ENCODE measurements around the gene PSMC3. TPM values are rescaled to one million over a fixed set of nuclear protein-coding genes. Genes with fewer than 3 reads are reported as not detected.

PSMC3 gene
- total and polyA plus RNA-seq, 2 donors (not counting 1 experiment from before 2014, with no cell fraction given) = 36.7 to 62.7 TPM

DNA sequence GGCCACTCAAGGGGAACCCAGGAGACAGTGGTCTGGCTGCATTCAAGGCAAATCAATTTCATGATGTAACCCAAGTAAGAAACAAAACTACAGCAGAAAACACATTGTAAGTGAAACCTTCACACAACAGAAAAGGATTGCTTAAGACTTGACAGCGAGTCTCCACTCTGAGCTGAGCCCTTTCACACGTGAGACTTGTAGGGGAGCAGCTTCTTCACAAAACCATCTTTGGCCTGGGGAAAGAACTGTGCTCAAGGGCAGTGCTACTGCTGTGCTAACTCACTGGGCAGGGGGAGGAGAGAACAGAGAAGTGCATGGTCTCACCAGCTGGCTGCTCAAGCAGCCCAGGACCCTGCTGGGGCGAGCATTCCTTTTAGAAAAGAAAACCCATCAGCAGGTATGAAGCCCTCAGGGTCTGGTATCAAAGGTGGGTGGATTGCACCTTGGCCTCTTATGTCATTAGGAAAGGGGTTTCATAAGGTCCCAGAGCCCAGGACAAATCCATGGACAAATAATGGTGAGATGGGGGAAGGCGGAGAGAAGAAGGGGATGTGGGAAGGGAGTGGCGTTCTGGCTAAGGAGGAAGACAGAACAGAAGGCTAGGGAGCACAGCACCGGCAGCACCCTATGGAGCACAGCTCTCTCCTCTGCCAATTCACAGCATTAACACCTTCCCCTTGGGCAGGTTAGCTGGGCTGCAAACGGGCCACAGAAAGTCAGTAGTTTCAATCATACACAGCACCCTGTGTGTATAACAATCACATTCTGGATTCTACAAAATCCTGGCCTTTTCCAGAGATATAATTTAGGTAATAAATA lies 43.3 kb upstream of the PSMC3 start:
- Histone ChIP-seq H3K27ac (ENCODE audit: low read length in 2 of 2) (no peak overlapping the region), H2AFZ (ENCODE audit: insufficient read depth, low read depth, low read length, poor library complexity, severe bottlenecking) (no peak overlapping the region), H3K79me2 (ENCODE audit: control insufficient read depth, insufficient read depth, low read length) (peaks cover 18% of the 10 kb centered on the region), H3K4me3 (ENCODE audit: control extremely low read depth in 1 of 5, extremely low read depth in 1 of 5, insufficient read depth in 1 of 5, low read depth in 2 of 5, low read length in 4 of 5) (no peak overlapping the region), H3K4me2 (replicated peaks; ENCODE audit: low read depth, low read length, poor library complexity, severe bottlenecking) (no peak overlapping the region), H4K20me1 (ENCODE audit: control insufficient read depth, insufficient read depth, low read length, poor library complexity, severe bottlenecking) (peaks cover 26% of the 10 kb centered on the region), H3K27me3 (replicated peaks in 1 of 4; ENCODE audit: control extremely low read depth in 1 of 4, control insufficient read depth in 3 of 4, insufficient read depth in 4 of 4, low read length in 3 of 4) (no peaks in the 10 kb centered on the region), H3K9me3 (ENCODE audit: control extremely low read depth in 1 of 3, control insufficient read depth in 2 of 3, insufficient read depth in 1 of 3, low read length in 2 of 3) (no peaks in the 10 kb centered on the region), H3K4me1 (ENCODE audit: control insufficient read depth in 2 of 2, insufficient read depth in 2 of 2, low read length in 2 of 2) (no peaks in the 10 kb centered on the region), H3K9ac (ENCODE audit: low read length) (no peak overlapping the region), H3K36me3 (replicated peaks in 1 of 2; ENCODE audit: control extremely low read depth in 1 of 2, control insufficient read depth in 1 of 2, extremely low read depth in 1 of 2, insufficient read depth in 2 of 2, low read length in 1 of 2) (peaks cover 8 to 85% of the 10 kb centered on the region in 2 experiments)
- TF ChIP-seq EZH2 (IDR thresholded peaks at IDR 0.05; ENCODE audit: borderline replicate concordance, insufficient read depth, low read depth, low read length, poor library complexity, severe bottlenecking) = no peak
- no peak for TF ChIP-seq CTCF (IDR thresholded peaks at IDR 0.05)
- intact Hi-C loops (cut with micrococcal nuclease) = no loop called here
- Mint-ChIP-seq H3K27ac (no peak overlapping the region), H3K27me3 (no peaks in the 10 kb centered on the region), H3K4me3 (no peak overlapping the region), H3K9me3 (ENCODE audit: insufficient read depth) (no peaks in the 10 kb centered on the region), H3K4me1 (no peaks in the 10 kb centered on the region)
- CTCF ChIA-PET = interaction anchor here (1.1 to 1.4 kb wide), 2 partner anchors 28 to 82 kb away, joined by 3 read pairs; no protein-coding TSS in a partner anchor
- no peak for ATAC-seq (ENCODE audit: low read depth)
- no peak for DNase-seq
- WGBS (ENCODE audit: insufficient coverage) = 86% methylated on average over 1 of the region's 7 CpGs
- POLR2A ChIA-PET = no interaction called here

- H3K9ac ChIP-seq (ENCODE audit: low read length) = no peak overlapping the region
- H4K20me1 ChIP-seq (ENCODE audit: control insufficient read depth, insufficient read depth, low read length, poor library complexity, severe bottlenecking) = peaks cover 26% of the 10 kb centered on the region
- Mint-ChIP-seq H3K27me3 (no peaks in the 10 kb centered on the region), H3K4me3 (no peak overlapping the region), H3K9me3 (ENCODE audit: insufficient read depth) (no peaks in the 10 kb centered on the region), H3K4me1 (no peaks in the 10 kb centered on the region), H3K27ac (no peak overlapping the region)
- CTCF ChIA-PET = no interaction called here
- H3K4me3 ChIP-seq (ENCODE audit: control extremely low read depth in 1 of 5, extremely low read depth in 1 of 5, insufficient read depth in 1 of 5, low read depth in 2 of 5, low read length in 4 of 5) = no peak overlapping the region
- H3K27ac ChIP-seq (ENCODE audit: low read length in 2 of 2) = no peak overlapping the region
- H3K9me3 ChIP-seq (ENCODE audit: control extremely low read depth in 1 of 3, control insufficient read depth in 2 of 3, insufficient read depth in 1 of 3, low read length in 2 of 3) = no peaks in the 10 kb centered on the region
- H3K36me3 ChIP-seq (replicated peaks in 1 of 2; ENCODE audit: control extremely low read depth in 1 of 2, control insufficient read depth in 1 of 2, extremely low read depth in 1 of 2, insufficient read depth in 2 of 2, low read length in 1 of 2) = peaks cover 8 to 82% of the 10 kb centered on the region in 2 experiments
- intact Hi-C loops (cut with micrococcal nuclease) = no loop called here
- TF ChIP-seq EZH2 (IDR thresholded peaks at IDR 0.05; ENCODE audit: borderline replicate concordance, insufficient read depth, low read depth, low read length, poor library complexity, severe bottlenecking) (no peak), CTCF (IDR thresholded peaks at IDR 0.05) (no peak)
- H3K79me2 ChIP-seq (ENCODE audit: control insufficient read depth, insufficient read depth, low read length) = peaks cover 18% of the 10 kb centered on the region
- no peak for ATAC-seq (ENCODE audit: low read depth)
- DNase-seq = no peak
- no peak overlapping the region for H3K4me2 ChIP-seq (replicated peaks; ENCODE audit: low read depth, low read length, poor library complexity, severe bottlenecking)
- 100% methylated on average over 2 of the region's 8 CpGs for WGBS (ENCODE audit: insufficient coverage)
- POLR2A ChIA-PET = no interaction called here
- H2AFZ ChIP-seq (ENCODE audit: insufficient read depth, low read depth, low read length, poor library complexity, severe bottlenecking) = no peak overlapping the region
- no peaks in the 10 kb centered on the region for H3K27me3 ChIP-seq (replicated peaks in 1 of 4; ENCODE audit: control extremely low read depth in 1 of 4, control insufficient read depth in 3 of 4, insufficient read depth in 4 of 4, low read length in 3 of 4)
- H3K4me1 ChIP-seq (ENCODE audit: control insufficient read depth in 2 of 2, insufficient read depth in 2 of 2, low read length in 2 of 2) = no peaks in the 10 kb centered on the region
Observed at GRCh38 chr11:47468598-47469214, 42.5 kb upstream of the PSMC3 start.
